NCI-H2196 treated with DMSO at 0.1 percent for 48 hours (cell line): ENCODE results near the gene PTPN3.
"Not testable (repeated sequence)": the region's sequence is repeated elsewhere in the genome, so short reads cannot be mapped to it uniquely, and the experiment has no call there.

ENCODE experiments used
- DNase-seq: peaks from one replicate; lab custom pipeline; 2025; ENCODE audit not compliant: unreplicated experiment; lab: John Stamatoyannopoulos, UW

The PTPN3 gene

DNA sequence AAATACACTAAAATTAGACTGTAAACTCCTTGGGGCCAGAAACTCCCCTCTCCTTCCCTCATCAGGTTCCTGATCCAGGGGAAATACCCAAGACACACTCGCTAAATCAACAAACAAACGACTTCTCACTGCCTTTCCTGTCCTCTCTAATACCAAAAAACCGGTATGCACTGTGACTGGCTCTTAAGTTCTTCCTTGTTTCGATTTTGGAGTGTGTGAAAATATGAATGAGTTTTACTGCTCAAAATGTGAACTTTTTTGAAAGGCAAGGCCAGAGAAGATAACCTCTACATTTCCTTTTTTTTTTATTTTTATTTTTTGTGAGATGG, 96.2 kb downstream of the PTPN3 start:
- DNase-seq: no peak

DNA sequence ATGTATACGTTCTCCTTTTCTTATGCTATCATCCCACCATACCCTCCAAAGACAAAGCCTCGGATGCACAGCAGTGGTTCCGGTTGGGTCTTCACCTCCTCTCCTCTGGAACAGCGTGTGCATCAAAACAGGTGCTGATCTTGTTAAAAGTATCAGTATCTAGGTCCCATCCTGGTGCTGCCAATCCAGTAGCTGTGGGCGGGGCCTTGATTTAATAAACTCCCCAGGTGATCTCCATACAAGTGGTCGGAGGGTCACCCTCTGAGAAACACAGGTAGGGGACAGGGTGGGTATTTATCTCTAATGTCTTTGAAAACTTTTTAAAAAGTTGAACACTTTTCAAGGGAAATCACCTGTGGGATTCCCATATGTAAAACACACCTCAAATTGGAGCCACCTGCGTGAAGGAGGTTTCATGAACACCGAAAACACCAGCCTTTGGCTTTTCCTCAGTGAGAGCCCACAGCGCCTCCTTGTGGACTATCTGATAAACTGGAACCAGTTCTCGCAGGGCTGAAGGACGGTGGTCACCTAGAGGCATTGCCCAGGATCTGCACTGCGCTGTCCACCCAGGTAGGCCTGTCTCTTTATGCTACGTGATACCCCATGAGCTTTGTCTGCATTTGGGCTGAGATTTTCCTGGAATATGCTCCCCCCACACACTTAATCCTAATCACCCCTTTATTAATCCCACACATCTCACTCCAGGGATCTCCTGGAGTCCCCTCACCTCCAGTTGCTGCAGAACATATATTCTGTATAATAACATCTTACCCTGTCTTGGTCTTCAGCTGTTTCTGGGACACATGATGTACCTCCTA, 96.7 kb downstream of the PTPN3 start:
- peak; percentile 41 for DNase-seq

DNA sequence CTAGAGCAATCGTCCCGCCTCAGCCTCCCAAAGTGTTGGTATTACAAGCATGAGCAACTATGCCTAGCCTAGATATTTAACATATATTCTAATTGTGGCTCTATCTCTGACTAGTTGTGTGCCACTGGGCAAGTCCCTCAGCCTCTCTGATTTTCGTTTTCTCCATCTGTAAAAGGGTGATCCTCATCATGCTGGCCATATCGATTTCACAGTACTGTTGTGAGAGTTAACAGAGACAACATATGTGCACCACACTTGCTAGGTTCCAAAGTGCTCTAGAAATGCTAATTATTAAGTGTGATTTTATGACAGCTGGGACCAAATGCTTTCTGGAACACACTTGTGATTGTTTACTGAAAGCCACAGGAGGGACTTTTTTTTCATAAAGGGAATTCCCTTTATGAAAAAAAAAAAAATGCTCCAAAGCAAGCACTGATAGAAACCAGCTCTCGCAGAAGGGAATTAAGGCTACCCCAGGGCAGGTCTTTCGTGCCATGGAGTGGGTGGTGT, 98.8 kb downstream of the PTPN3 start:
- no peak for DNase-seq

DNA sequence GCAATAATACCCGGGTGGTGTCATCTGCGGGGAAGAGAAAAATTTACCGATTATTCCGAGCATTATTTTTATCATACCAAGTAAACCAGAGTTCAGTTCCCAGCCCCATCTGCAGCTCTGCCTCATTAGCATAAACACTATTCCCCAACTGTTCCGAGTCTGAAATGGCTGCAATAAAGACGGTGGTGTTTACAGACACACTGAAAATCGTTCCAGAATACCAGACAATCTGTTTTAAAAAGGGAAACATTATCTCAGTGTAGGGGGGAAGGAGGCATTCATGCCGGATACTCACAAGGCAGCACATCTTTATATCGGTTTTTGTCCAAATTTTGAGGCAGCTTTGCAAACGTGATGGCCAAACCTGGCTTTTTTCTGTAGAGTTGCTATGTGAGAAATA, 106.9 kb downstream of the PTPN3 start:
- no peak for DNase-seq

DNA sequence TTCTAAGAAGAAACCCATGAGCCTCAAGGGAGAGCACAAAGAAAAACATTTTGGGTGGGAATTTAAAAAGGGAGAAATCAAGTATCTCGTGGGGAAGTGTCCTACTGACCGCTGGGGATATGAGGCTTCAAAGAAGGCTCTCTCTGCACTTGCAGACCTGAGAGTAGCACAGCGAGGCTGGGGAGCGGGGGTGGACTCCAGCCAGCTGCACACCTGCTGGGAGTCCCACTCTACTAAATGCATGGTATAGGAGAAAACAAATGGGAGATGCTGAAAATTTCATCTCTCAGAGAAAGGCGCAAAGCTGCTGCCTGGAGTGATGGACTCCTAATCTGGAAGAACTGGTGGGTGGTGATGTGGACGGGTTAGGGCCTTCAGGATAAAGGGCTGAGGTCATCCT, 110.3 kb downstream of the PTPN3 start:
- no peak for DNase-seq

DNA sequence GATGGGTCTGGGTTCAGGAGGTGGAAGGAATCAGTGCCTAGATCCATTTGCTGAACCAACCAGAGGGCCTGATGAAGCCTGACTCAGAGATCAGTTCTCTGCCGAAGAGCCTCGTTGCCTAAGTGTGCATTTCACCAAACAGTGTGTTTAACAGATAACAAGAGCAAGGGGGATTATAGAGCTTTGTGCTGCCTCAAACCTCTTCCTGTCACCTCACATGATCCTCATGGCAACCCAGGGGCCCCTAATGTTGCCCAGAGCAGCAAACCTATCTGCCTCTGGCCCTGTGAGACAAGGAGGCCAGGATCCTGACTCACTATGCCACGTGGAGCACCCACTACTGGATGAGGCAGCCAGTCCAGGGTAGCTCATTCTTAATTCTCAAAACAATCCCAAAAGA, 110.9 kb downstream of the PTPN3 start:
- no peak for DNase-seq

- no peak for DNase-seq
Observed at GRCh38 chr9:109385499-109385898, 112.6 kb downstream of the PTPN3 start.

DNA sequence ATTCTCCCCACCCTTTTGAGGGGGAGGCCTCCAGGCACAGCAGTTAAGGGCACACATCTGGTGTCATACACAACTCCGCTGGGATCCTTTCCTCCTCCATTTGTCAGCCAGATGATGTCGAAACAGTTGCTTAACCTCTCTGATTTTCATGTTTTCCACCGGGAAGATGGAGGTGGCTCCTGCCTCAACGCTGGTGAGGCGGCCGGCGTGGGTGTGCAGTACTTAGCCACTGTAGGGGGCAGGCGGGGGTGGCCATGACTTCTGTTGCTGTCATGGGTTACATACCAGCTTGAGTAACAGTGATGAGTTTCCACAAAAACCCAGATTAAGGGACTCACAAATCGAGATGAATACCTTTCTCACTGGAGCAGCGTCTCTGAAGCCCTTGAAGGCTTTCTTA, 114.2 kb downstream of the PTPN3 start:
- no peak for DNase-seq

DNA sequence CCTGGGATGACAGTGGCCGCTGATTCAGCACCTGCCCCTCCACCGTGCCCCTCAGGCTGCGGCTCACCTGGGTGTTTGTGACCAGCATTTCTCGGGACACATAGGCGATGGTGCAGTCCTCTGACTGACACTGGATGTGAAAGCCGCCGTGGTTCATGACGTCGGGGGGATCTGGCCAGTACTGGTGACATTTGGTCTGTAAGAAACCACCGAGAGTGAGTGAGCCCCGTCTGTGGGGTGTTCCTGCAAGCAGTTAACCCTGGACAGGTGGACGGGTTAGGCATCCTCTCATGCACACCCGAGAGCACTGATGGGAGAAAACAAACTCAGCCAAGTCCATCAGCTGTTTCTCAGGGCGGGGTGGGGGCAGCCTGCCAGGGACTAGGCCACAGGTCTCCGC, 114.8 kb downstream of the PTPN3 start:
- DNase-seq: no peak

DNA sequence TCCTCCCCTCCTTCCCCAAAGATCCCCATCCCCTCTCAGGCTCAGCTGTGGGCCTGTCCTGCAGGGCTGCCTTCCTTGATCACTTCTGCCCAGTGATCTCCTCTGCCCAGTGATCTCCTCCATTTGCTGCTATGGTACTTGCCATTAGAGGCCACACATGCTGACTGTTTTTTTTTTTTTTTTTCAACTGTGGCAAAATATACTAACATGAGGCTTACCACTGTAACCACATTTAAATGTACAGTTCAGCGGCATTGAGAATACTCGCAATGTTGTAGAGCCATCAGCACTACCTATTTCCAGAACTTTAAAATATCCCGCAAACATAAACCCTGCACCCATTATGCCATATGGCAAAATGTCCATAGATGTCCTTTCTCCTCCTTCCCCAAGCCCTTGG, 115.5 kb downstream of the PTPN3 start:
- no peak for DNase-seq

DNA sequence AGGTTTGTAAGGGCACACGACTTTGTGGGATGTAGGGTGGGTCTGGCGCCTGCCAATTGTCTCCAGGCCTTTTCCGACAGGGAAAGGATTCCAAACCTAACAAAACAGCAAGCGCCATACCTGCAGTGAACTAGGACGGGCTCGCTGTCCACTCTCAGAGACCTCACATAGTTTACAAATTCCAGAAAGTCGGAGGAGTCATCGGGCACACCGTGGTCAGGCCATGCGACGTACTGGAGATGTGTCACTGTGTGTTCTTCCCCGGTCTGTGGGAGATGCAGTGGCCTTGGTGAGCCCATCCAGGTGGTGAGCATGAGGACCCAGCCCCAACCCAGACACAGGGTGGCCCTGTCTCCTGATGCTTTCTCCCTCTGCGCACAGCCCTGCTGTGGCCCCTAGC, 115.9 kb downstream of the PTPN3 start:
- no peak for DNase-seq

DNA sequence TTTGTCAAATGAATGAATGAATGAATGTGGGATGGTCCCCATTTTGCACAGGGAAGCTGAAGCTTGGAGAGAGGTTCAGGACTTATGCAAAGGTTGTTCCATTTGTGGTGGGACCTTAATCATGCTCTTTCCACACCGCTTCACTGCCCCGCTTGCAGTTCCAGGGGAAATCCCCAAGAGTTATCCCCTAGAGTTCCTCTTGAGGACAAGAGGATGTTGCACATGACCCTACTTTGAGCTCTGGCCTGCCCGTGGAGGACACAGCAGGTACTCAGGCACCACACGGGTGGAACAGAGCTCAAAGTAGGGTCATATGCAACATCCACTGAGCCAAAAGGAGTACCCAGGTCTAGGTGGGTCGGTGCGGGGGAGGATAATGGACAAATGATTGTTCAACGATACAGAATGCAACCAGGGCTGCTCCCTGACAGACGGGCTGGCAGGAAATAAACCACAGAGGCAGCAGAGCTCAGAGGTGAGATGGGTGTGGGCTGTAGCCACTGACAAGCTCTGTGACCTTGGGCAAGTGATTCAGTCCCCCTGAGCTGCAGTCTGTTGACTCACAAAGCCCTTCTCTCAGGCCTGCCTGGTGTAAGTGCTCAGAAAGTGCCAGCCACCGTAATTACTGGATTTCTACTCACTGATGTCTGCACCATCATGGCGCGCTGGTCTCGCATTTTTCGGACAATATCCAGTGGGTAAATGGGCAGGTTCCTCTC, 116.9 kb downstream of the PTPN3 start:
- DNase-seq: no peak

GRCh38 chr9:109379513-109379912, 118.6 kb downstream of the PTPN3 start:
- DNase-seq: no peak

- no peak for DNase-seq
Observed at GRCh38 chr9:109378316-109378715, 119.8 kb downstream of the PTPN3 start.

DNA sequence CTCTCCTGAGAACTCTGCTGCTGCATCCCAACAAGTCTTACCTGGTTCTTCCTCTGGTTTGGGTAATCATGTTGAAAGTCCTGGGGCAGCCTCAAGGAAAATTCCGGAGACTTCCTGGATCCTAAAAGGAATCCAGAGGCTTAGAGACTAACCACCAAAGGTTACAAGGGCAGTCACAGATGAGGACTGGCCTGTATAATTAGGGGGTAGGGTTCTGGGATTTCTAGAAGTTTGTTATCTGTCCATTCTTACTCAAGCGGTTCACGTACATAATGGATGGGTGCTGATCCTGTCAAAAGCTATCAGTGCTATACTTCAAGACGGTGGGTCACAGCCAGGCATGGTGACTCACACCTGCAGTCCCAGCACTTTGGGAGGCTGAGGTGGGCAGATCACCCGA, 125.9 kb downstream of the PTPN3 start:
- DNase-seq: no peak

- no peak for DNase-seq
Observed at GRCh38 chr9:109371374-109371773, 126.7 kb downstream of the PTPN3 start.

- no peak for DNase-seq
Observed at GRCh38 chr9:109369285-109369684, 128.8 kb downstream of the PTPN3 start.

GRCh38 chr9:109360771-109361170, 137.3 kb downstream of the PTPN3 start:
- no peak for DNase-seq

- DNase-seq: not testable (repeated sequence)
Observed at GRCh38 chr9:109358968-109359603, 139.0 kb downstream of the PTPN3 start.

- DNase-seq: no peak
Observed at GRCh38 chr9:109355564-109356297, 142.4 kb downstream of the PTPN3 start.

DNA sequence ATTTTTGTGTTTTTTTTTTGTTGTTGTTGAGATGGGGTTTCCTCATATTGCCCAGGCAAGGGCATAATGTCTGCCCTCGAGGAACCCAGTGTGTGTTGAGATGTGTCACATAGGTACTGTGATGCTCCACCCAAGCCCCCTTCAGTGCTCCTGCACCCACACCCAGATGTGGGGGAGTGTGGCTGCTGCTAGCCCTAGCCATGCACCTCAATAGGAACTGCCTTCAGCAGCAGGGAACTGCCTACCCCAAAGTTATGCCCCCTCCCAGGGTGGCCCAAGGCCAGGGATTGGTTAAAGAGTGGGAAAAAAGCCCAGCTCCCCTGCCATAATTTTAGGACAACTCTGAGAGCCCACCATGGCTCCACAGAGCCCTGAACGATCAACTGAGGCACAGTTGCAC, 143.9 kb downstream of the PTPN3 start:
- DNase-seq: no peak
